Ecto neural progenitor cell (in vitro differentiated cells): ENCODE data around the gene TTC4.

ENCODE experiments used
- DNase-seq: peaks from one replicate; pipeline ENCODE4 v3.0.0-alpha.2; 2018; ENCODE audit warnings: low spot score

Gene TTC4

GRCh38 chr1:54715493-54716298 is at the start of gene TTC4:
TSS of gene TTC4 (plus strand) at chr1:54715861. CDS start at chr1:54715909, 48 bp downstream.
- DNase-seq, result peak; percentile 89

DNA sequence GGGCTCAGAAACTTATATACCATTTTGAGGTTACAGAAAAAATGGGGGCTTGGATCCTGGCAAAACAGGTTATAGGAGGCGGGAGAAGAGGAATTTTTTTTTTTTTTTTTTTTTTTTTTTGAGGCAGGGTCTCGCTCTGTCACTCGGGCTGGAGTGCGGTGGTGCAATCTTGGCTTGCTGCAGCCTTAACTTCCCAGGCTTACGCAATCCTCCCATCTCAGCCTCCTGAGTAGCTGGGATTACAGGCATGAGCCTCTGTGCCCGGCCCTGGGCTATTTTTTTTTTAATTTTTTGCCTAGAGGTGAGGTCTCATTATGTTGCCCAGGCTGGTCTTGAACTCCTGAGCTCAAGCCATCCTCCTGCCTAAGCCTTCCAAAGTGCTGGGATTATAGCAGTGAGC is 49.3 kb upstream of the TTC4 start:
- DNase-seq, result no peak

DNA sequence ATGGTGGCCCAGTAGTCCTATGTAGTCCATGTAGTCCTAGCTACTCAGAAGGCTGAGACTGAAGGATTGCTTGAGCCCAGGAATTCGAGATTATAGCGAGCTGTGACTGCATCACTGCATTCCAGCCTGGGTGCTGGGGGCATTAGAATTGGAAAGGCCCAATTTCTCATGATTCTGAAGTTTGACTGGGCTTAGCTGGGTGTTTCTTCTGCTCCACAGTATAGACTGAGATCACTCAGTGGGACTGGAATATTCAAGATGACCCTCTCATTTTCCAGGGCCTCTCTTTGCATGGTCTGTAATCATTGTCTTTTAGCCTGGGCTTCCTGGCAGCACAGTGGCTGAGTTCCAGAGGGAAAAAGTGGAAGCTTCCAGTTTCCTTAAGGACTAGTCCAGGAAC is 47.9 kb upstream of the TTC4 start:
- DNase-seq, result no peak

- DNase-seq, result no peak
Observed at GRCh38 chr1:54668567-54668966, 47.1 kb upstream of the TTC4 start.

DNA sequence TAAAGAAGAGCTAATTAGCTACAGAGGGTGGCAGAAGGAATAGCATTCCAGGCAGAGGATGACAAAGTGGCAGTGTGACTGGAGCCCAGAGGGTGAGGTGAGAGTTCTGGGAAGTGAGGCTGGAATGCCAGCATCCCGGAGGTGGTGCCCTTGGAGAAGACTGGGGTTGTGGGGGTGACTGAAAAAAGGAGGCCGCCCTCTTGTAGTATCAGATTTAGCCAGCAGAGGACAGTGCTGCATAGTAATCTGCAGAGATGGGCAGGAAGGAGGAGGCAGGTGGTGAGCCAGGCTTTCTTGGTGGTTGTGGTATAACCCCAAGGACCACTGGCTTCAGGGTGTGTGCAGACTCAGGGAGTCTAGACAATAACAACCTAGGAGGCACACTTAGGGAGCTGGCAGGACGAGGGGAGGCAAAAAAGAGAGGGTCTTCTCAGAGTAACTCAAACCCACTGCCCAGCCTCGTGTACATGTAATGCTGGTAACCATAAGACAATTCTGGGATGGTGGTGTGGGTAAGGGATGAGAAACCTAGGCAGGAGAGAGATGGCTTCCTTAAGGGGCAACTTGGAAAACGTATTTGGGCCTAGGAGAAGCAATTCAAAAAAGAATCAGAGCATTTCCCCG is 43.6 kb upstream of the TTC4 start:
- DNase-seq, result peak; percentile 78

DNA sequence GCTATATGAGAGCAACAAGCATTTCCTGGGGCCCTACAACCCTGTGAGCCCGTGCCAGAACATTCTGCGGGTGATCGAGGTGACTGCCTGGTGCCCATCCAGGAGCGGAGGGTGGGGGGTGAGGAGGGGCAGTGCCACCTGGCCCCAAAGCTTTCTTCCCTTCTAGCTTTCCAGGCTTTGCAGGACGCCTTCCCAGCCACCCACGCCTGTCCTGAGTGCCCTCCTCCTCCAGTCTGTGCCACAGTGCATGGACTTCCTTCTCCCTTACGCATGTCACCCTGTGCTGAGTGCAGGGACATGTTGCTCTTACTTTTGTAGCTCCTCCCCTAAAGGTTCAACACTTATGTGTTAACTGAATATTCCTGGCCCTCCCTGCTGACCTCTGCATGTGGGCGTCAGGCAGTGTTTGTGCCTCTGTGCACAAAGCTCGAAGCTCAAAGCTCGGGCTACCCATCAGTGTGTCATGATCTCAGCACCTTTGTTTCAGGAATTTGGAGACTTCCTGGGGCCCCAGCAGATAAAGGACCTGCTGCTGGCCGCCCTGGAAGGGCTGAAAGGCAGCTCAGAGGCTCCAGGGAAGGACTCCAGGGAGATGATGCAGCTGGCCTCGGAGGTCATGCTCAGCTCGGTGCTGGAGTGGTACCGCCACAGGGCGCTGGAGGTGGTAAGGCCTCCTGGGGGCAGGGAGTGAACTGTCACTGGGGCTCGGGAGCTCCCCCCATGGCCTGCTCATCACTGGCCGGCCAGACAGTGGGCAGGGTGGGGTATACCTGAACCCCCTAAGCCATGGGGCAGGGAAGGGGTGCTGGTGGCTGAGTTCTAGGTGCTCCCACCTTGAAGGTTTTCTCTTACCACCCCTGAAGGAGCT is 36.7 kb upstream of the TTC4 start:
- no peak for DNase-seq

GRCh38 chr1:54679706-54680105 is 36.0 kb upstream of the TTC4 start:
- no peak for DNase-seq

GRCh38 chr1:54680387-54680786 is 35.3 kb upstream of the TTC4 start:
- DNase-seq, result no peak

- no peak for DNase-seq
Observed at GRCh38 chr1:54681358-54681757, 34.3 kb upstream of the TTC4 start.

DNA sequence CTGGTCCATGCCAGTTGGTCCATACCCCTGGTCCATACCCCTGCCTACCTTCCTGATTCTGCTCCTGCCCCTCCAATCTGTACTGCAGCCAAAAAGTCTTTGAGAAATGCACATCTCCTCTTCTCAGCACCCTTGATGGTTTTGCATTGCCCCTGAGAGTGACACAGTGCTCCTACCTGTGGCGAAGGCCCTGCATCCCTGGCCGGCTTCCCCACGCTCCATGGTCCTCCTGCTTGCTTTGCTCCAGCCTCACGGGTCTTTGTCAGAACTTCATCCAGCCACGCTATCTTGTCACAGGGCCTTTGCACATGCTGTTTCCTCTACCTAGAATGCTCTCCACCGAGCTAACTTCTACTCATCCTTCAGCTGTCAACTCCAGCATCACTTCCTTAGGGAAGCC is 32.2 kb upstream of the TTC4 start:
- no peak for DNase-seq

DNA sequence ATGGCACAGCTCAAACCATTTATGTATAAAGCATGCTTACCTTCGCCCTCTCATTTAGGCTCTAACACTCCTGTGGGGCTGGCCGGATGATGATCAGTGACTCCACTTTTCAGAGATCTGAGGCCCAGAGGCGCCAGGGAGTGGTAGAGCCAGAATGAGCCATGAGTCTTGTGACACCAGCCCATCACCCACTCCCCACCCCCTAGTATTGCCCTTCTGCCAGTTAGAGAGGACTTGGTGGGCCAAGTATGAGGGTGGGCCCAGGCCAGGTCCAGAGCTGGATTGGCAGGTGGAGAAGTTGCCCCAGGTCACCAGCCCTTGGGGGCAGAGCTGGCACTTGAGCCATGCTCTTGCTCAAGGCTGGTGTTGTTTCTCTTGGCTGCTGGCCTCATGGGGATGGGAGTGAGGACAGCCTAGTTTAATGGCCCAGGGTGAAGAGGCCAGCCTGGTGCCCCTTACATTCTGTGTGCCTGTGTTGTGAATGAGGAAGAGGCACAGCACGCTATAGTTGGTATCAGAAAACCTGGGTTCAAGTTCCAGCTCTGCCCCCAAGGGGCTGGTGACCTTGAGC is 30.2 kb upstream of the TTC4 start:
- no peak for DNase-seq

DNA sequence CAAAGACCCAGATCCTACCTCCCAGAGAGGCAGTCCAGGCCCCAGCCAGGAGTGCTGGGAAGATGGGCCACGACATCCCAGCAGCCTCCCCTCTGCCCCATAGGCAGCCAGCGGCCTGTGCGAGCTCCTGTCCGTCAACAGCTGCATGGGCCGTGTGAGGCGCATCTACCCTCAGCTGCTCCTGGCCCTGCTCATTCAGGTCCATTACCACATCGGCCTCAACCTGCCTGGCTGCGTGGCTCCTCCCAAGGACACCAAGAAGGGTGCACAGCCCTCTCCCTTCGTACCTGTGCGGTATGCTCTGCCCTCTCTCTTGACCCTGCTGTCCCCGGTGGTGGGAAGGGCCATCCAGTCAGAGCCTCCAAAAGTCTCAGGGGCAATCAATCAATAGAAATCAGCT is 29.5 kb upstream of the TTC4 start:
- DNase-seq, result no peak

DNA sequence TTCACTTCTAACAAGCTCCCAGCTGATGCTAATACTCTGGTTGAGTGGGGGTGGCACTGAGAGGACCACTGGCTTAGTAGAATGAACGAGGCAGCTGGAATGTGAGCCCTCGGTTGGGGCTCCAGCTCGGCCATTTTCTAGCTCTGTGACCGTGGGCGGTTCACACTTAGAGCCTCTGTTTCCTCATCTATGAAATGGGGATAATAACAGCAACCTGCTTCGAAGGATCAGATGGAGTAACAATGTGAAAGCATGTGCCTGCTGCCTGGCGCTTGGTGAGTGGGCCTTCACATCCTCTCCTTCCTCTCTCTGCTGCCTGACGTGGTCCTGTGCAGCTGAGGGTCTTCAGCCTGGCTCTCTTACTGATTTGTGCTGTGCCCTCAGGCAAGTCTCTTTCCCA is 20.9 kb upstream of the TTC4 start:
- DNase-seq, result no peak

DNA sequence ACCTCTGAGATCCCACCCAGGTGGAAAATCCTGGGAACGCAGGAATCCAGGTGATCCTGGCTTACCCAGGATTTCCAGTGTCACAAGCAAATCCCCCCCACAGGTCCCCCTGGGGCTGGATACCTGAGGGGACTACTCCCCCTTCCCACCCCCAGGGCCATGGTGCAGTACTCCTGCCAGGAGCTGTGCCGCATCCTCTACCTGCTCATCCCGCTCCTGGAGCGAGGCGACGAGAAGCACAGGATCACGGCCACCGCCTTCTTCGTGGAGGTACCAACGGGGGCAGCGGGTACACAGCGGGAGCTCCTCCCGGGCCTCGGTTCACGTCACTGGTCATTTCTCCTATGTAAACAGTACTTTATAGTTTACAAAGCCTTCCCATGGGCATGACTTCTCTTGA is 20.4 kb upstream of the TTC4 start:
- no peak for DNase-seq

GRCh38 chr1:54695764-54696163 is 19.9 kb upstream of the TTC4 start:
- no peak for DNase-seq

GRCh38 chr1:54696262-54696661 is 19.4 kb upstream of the TTC4 start:
- no peak for DNase-seq

DNA sequence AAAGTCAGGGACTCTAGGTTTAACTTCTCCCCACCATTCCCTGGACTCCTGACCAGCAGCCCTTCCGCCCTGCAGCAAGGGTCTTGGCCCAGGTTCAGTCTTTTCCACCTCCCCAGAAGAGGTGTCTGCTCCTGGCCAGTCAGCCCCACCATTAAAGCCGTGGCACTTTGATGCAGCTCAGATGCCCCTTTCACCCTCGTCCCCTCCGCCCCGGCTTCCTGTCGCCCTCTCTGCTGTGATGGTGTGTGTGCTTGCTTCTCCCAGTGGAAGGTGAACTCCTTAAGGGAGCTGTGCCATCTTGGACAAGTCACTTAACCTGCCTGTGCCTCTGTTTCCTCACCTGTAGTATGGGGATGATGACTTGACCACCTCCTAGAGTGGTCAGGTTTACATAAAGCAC is 17.8 kb upstream of the TTC4 start:
- DNase-seq, result no peak

GRCh38 chr1:54698346-54698745 is 17.3 kb upstream of the TTC4 start:
- DNase-seq, result no peak

- DNase-seq, result no peak
Observed at GRCh38 chr1:54699936-54700525, 15.6 kb upstream of the TTC4 start.

DNA sequence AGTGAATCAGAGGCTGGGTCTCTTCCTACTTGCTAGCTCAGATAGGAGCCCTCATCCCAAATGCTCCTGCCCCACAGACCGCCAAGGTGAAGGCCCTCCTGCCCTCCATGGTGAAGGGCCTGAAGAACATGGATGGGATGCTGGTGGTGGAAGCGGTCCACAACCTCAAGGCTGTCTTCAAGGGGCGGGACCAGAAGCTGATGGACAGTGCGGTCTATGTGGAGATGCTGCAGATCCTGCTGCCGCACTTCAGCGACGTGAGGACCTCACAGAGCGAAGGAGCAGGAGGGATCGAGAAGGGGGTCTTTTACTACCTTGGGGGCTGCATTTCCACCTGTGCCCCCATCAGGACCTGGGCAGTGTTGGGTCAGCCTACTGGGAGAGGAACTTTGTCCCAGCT is 14.6 kb upstream of the TTC4 start:
- no peak for DNase-seq

DNA sequence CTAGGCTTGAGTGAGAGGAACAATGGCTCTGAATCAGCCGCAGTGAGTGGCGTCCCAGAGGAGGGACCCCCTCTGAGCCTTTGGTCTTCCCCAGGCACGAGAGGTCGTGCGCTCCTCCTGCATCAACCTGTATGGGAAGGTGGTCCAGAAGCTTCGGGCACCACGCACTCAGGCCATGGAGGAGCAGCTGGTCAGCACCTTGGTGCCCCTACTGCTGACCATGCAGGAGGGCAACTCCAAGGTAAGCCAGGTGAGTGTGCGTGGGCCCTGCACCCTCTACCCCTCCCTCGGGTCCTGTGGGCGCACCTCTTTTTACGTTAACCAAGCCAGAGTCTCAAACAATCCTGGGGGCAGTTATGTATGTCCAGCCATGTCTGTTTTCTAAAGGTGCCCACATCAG is 13.7 kb upstream of the TTC4 start:
- DNase-seq, result no peak

DNA sequence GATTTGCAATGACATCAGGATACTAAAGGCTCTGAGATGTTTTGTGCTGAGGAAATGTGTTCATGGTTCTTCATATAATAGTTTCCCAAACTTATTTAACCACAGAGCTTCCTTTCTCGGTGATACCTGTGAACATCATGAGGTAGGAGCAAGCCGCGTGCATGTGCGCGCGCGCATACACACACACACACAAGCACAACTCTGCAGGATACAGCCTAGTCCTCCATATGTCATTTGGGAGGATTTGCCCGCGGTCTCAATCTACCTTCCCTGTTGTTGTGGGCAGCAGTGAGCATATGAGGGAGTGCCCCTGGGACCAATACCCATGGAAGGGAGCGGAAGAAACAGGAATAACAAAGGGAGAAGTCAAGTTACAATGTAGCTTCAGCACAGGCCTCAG is 12.2 kb upstream of the TTC4 start:
- no peak for DNase-seq
